Activated naive CD8-positive, alpha-beta T cell treated with anti-CD3 and anti-CD28 coated beads, Interleukin-2, amount 50 U/mL, for 24 hours (primary cell): ENCODE data around the gene TTBK2.
"Not testable (repeated sequence)": the region's sequence is repeated elsewhere in the genome, so short reads cannot be mapped to it uniquely, and the experiment has no call there.

Experiments
- ATAC-seq: fragments of 150-1000 bp; cut with Tn5 transposase; one replicate; pipeline ENCODE4 v1.10.0; 2021
- DNase-seq: peaks from one replicate; pipeline ENCODE4 v3.0.0; 2021
- H3K27ac Mint-ChIP-seq: one replicate; pipeline ENCODE4 v1.8.0; 2021; ENCODE audit warnings: mild to moderate bottlenecking, mixed read lengths
- H3K27me3 Mint-ChIP-seq: one replicate; pipeline ENCODE4 v1.8.0; 2021; ENCODE audit warnings: mixed read lengths
- H3K36me3 Mint-ChIP-seq: one replicate; pipeline ENCODE4 v1.8.0; 2021; ENCODE audit warnings: low read depth, mixed read lengths
- H3K4me1 Mint-ChIP-seq: one replicate; pipeline ENCODE4 v1.8.0; 2021; ENCODE audit warnings: mixed read lengths
- H3K4me3 Mint-ChIP-seq: one replicate; pipeline ENCODE4 v1.8.0; 2021; ENCODE audit warnings: mild to moderate bottlenecking, moderate library complexity, mixed read lengths
- H3K9me3 Mint-ChIP-seq: one replicate; pipeline ENCODE4 v1.8.0; 2021; ENCODE audit warnings: mixed read lengths

The TTBK2 gene

GRCh38 chr15:42784705-42785104 is 135.9 kb downstream of the TTBK2 start:
- no peaks in the 10 kb centered on the region for H3K27me3 Mint-ChIP-seq
- H3K4me3 Mint-ChIP-seq = no peak overlapping the region
- H3K4me1 Mint-ChIP-seq = no peaks in the 10 kb centered on the region
- no peak overlapping the region for H3K27ac Mint-ChIP-seq
- H3K36me3 Mint-ChIP-seq = peaks cover 7% of the 10 kb centered on the region
- H3K9me3 Mint-ChIP-seq = no peaks in the 10 kb centered on the region
- no peak for DNase-seq
- no peak for ATAC-seq

GRCh38 chr15:42782716-42783115 is 137.9 kb downstream of the TTBK2 start:
- Mint-ChIP-seq H3K4me3 (no peak overlapping the region), H3K9me3 (no peaks in the 10 kb centered on the region), H3K4me1 (no peaks in the 10 kb centered on the region), H3K27ac (no peak overlapping the region), H3K36me3 (peaks cover 7% of the 10 kb centered on the region), H3K27me3 (no peaks in the 10 kb centered on the region)
- ATAC-seq (no peak), DNase-seq (no peak)

GRCh38 chr15:42775416-42775815 is 145.2 kb downstream of the TTBK2 start:
- peaks cover 2% of the 10 kb centered on the region for H3K36me3 Mint-ChIP-seq
- H3K27ac Mint-ChIP-seq = no peak overlapping the region
- H3K27me3 Mint-ChIP-seq = no peaks in the 10 kb centered on the region
- no peaks in the 10 kb centered on the region for H3K9me3 Mint-ChIP-seq
- H3K4me3 Mint-ChIP-seq = no peak overlapping the region
- ATAC-seq (no peak), DNase-seq (no peak)
- no peaks in the 10 kb centered on the region for H3K4me1 Mint-ChIP-seq

- Mint-ChIP-seq H3K36me3 (peaks cover 16% of the 10 kb centered on the region), H3K4me1 (no peaks in the 10 kb centered on the region)
Observed at GRCh38 chr15:42772901-42773300, 147.7 kb downstream of the TTBK2 start.

GRCh38 chr15:42772144-42772543 is 148.4 kb downstream of the TTBK2 start:
- ATAC-seq (no peak), DNase-seq (no peak)
- Mint-ChIP-seq H3K27me3 (no peaks in the 10 kb centered on the region), H3K36me3 (peaks cover 23% of the 10 kb centered on the region), H3K4me3 (no peak overlapping the region), H3K27ac (no peak overlapping the region), H3K9me3 (peaks cover 4% of the 10 kb centered on the region), H3K4me1 (no peaks in the 10 kb centered on the region)

More at GRCh38 chr15:42772901-42773300, 147.7 kb downstream of the TTBK2 start:
- DNase-seq = no peak
- Mint-ChIP-seq H3K4me3 (no peak overlapping the region), H3K27me3 (no peaks in the 10 kb centered on the region), H3K9me3 (no peaks in the 10 kb centered on the region), H3K27ac (no peak overlapping the region)
- no peak for ATAC-seq

- peaks cover 29% of the 10 kb centered on the region for H3K9me3 Mint-ChIP-seq
- ATAC-seq, H3K27ac Mint-ChIP-seq, H3K27me3 Mint-ChIP-seq, H3K4me3 Mint-ChIP-seq, DNase-seq, H3K4me1 Mint-ChIP-seq: not testable (repeated sequence)
- H3K36me3 Mint-ChIP-seq = peaks cover 61% of the 10 kb centered on the region
Observed at GRCh38 chr15:42766109-42766508, 154.5 kb downstream of the TTBK2 start.

GRCh38 chr15:42764154-42764731 is 156.3 kb downstream of the TTBK2 start:
- H3K4me1 Mint-ChIP-seq, DNase-seq, H3K27me3 Mint-ChIP-seq, H3K27ac Mint-ChIP-seq, H3K4me3 Mint-ChIP-seq, ATAC-seq: not testable (repeated sequence)
- peaks cover 68% of the 10 kb centered on the region for H3K36me3 Mint-ChIP-seq
- peaks cover 38% of the 10 kb centered on the region for H3K9me3 Mint-ChIP-seq

GRCh38 chr15:42761813-42762212 is 158.8 kb downstream of the TTBK2 start:
- H3K4me1 Mint-ChIP-seq, H3K27ac Mint-ChIP-seq, ATAC-seq, DNase-seq, H3K27me3 Mint-ChIP-seq, H3K4me3 Mint-ChIP-seq: not testable (repeated sequence)
- peaks cover 30% of the 10 kb centered on the region for H3K9me3 Mint-ChIP-seq
- peaks cover 48% of the 10 kb centered on the region for H3K36me3 Mint-ChIP-seq

GRCh38 chr15:42760759-42761158 is 159.8 kb downstream of the TTBK2 start:
- Mint-ChIP-seq H3K4me3 (no peak overlapping the region), H3K4me1 (no peaks in the 10 kb centered on the region), H3K27me3 (no peaks in the 10 kb centered on the region), H3K27ac (no peak overlapping the region), H3K36me3 (peaks cover 41% of the 10 kb centered on the region), H3K9me3 (peaks cover 27% of the 10 kb centered on the region)
- no peak for DNase-seq
- ATAC-seq = no peak

GRCh38 chr15:42759093-42759492 is 161.5 kb downstream of the TTBK2 start:
- H3K36me3 Mint-ChIP-seq = peaks cover 33% of the 10 kb centered on the region
- no peaks in the 10 kb centered on the region for H3K4me1 Mint-ChIP-seq
- H3K27me3 Mint-ChIP-seq = no peaks in the 10 kb centered on the region
- DNase-seq (no peak), ATAC-seq (no peak)
- H3K4me3 Mint-ChIP-seq = no peak overlapping the region
- no peak overlapping the region for H3K27ac Mint-ChIP-seq
- peaks cover 23% of the 10 kb centered on the region for H3K9me3 Mint-ChIP-seq

- Mint-ChIP-seq H3K36me3 (peaks cover 38% of the 10 kb centered on the region), H3K27me3 (no peaks in the 10 kb centered on the region), H3K4me1 (no peaks in the 10 kb centered on the region), H3K27ac (no peak overlapping the region), H3K9me3 (peaks cover 5% of the 10 kb centered on the region), H3K4me3 (no peak overlapping the region)
- no peak for DNase-seq
- ATAC-seq = no peak
Observed at GRCh38 chr15:42750306-42750705, 170.3 kb downstream of the TTBK2 start.

GRCh38 chr15:42749266-42749665 is 171.3 kb downstream of the TTBK2 start:
- ATAC-seq (no peak), DNase-seq (no peak)
- peaks cover 5% of the 10 kb centered on the region for H3K9me3 Mint-ChIP-seq
- no peak overlapping the region for H3K4me3 Mint-ChIP-seq
- H3K36me3 Mint-ChIP-seq = peaks cover 38% of the 10 kb centered on the region
- H3K27ac Mint-ChIP-seq = no peak overlapping the region
- H3K4me1 Mint-ChIP-seq = no peaks in the 10 kb centered on the region
- H3K27me3 Mint-ChIP-seq = no peaks in the 10 kb centered on the region

GRCh38 chr15:42744195-42744594 is 176.4 kb downstream of the TTBK2 start:
- no peaks in the 10 kb centered on the region for H3K4me1 Mint-ChIP-seq
- no peaks in the 10 kb centered on the region for H3K9me3 Mint-ChIP-seq
- H3K27ac Mint-ChIP-seq = no peak overlapping the region
- ATAC-seq (no peak), DNase-seq (no peak)
- H3K36me3 Mint-ChIP-seq = peaks cover 4% of the 10 kb centered on the region
- no peak overlapping the region for H3K4me3 Mint-ChIP-seq
- no peaks in the 10 kb centered on the region for H3K27me3 Mint-ChIP-seq

- Mint-ChIP-seq H3K36me3 (peaks cover 4% of the 10 kb centered on the region), H3K27ac (no peak overlapping the region), H3K4me3 (no peak overlapping the region), H3K27me3 (no peaks in the 10 kb centered on the region), H3K4me1 (peaks cover 7% of the 10 kb centered on the region), H3K9me3 (no peaks in the 10 kb centered on the region)
- no peak for ATAC-seq
- no peak for DNase-seq
Observed at GRCh38 chr15:42742149-42742548, 178.4 kb downstream of the TTBK2 start.

- Mint-ChIP-seq H3K27me3 (no peaks in the 10 kb centered on the region), H3K4me1 (peaks cover 7% of the 10 kb centered on the region), H3K36me3 (peaks cover 4% of the 10 kb centered on the region), H3K4me3 (no peak overlapping the region), H3K27ac (no peak overlapping the region), H3K9me3 (no peaks in the 10 kb centered on the region)
- ATAC-seq = no peak
- DNase-seq = no peak
Observed at GRCh38 chr15:42741710-42742109, 178.9 kb downstream of the TTBK2 start.
